Measurements from ENCODE around the gene KIF5C.

Gene KIF5C

DNA sequence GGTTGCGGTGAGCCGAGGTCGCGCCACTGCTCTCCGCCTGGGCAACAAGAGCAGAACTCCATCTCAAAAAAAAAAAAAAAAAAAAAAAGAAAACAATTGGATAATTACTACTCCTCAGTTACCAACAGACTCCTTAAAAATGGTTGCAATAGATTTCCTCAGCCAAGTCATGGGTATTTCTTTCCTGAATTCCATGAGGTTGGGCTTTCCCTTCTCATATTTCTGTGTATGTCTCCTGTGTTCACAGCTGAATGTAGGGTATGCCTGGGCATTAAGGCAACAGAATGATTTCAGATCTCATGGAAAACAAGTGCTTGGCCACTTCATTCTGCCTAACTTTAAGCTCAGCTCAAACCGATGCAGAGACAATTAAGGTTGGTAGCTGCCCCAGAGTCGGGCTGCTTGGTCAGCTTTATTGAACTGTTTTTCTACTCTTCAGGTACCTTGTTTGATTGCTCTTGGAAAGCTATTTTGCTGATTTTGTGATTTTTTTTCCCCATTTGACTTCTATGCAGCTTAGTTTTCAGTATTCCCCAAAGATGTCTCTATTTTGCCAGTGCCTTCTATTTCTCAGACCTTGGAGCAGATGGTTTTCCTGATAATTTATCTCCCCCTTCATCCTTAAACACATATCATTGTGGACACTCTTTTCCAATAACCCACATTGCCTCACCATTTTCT lies 24.8 kb downstream of the KIF5C start:
- TF ChIP-seq, protein P1, sequence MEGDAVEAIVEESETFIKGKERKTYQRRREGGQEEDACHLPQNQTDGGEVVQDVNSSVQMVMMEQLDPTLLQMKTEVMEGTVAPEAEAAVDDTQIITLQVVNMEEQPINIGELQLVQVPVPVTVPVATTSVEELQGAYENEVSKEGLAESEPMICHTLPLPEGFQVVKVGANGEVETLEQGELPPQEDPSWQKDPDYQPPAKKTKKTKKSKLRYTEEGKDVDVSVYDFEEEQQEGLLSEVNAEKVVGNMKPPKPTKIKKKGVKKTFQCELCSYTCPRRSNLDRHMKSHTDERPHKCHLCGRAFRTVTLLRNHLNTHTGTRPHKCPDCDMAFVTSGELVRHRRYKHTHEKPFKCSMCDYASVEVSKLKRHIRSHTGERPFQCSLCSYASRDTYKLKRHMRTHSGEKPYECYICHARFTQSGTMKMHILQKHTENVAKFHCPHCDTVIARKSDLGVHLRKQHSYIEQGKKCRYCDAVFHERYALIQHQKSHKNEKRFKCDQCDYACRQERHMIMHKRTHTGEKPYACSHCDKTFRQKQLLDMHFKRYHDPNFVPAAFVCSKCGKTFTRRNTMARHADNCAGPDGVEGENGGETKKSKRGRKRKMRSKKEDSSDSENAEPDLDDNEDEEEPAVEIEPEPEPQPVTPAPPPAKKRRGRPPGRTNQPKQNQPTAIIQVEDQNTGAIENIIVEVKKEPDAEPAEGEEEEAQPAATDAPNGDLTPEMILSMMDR (IDR thresholded peaks at IDR 0.05; ENCODE audit: insufficient read depth, low read depth, low read length, missing control alignments) = no peak
- H3K4me3 ChIP-seq (ENCODE audit: low read length) = no peak overlapping the region
- DNase-seq (ENCODE audit: low read depth) = no peak

DNA sequence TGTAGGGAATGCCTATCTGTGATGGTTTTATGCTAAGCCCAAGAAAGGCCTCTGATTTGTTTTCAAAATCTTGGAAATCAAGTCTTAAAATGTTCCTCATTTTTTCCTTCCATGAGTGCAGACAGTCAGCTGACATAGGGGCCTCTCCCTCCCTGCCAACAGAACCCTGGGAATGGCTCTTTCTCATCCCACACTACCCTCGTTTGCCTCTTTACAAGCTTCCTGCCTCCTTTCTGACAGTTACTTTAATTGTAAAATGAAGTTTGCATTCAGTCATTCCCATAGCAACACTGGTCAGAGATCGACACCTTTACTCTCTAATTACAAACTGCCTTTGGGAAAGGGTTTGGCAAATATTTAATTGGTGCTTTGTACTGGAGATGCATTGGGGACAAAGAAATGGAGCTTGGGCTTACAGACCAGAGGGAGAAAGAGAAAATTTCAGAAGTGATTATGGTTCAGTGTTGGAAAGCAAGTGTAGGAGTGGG lies 25.4 kb downstream of the KIF5C start:
- TF ChIP-seq, protein P1 (IDR thresholded peaks at IDR 0.05; ENCODE audit: insufficient read depth, low read depth, low read length, missing control alignments) = no peak
- DNase-seq (ENCODE audit: low read depth) = no peak
- no peak overlapping the region for H3K4me3 ChIP-seq (ENCODE audit: low read length)

DNA sequence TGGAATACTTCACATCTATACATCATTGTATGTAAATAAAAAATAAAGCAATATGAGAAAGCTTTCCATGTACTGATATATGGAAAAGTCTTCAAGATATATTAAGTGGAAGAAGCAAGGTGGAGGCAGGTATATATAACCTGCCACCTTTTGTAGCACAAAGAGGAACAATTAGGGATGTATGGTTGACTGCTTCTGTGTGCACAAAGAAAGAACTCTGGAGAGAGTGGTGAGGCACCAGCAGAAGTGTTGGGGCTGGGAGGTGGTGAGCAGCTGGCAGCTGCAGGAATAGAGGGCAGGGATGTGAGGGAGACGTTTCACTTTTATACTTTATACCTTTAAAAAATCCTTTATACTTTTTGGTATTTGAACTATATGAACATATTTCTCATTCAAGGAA lies 26.1 kb downstream of the KIF5C start:
- no peak for DNase-seq (ENCODE audit: low read depth)
- no peak overlapping the region for H3K4me3 ChIP-seq (ENCODE audit: low read length)
- TF ChIP-seq, protein P1 (IDR thresholded peaks at IDR 0.05; ENCODE audit: insufficient read depth, low read depth, low read length, missing control alignments) = no peak

DNA sequence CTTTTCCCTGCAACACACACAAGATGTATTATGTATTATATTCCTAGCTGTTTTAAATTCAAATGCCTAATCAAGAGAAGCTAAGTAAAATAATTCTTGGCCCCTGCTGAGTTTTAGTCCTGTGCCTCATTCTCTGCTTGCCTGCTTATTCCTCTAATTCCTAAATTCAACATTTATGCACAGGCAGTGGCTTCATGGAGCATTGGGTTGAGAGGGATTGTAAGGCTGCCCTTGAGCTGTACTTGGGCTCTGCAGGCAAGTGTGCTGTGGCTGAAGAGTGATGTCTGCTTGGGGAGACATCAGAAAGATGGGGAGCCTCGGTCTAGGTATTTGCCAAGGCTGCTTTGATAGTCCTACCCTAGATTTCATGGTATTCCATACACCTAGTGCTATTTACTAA lies 27.8 kb downstream of the KIF5C start:
- TF ChIP-seq, protein P1 (IDR thresholded peaks at IDR 0.05; ENCODE audit: insufficient read depth, low read depth, low read length, missing control alignments) = no peak
- no peak for DNase-seq (ENCODE audit: low read depth)
- no peak overlapping the region for H3K4me3 ChIP-seq (ENCODE audit: low read length)

DNA sequence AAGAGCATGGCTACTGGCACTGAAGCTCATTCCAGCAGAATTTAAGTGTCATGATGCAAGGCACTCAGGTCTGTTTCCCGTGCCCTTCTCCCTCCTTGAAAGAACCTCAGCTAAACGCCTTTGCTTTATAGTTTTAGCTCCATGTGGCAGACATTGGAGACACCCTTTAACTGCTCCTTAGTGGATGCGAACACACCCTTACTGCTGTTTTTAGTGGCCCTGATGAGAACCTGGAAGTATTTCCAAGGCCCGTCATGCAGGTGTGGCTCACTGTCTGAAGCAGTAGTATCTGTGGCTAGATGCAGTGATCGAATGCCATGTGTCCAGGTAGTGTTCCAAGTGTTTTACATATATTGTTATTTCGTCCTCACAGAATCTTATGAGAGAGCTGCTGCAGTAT lies 28.3 kb downstream of the KIF5C start:
- H3K4me3 ChIP-seq (ENCODE audit: low read length) = no peak overlapping the region
- no peak for DNase-seq (ENCODE audit: low read depth)
- TF ChIP-seq, protein P1 (IDR thresholded peaks at IDR 0.05; ENCODE audit: insufficient read depth, low read depth, low read length, missing control alignments) = no peak

DNA sequence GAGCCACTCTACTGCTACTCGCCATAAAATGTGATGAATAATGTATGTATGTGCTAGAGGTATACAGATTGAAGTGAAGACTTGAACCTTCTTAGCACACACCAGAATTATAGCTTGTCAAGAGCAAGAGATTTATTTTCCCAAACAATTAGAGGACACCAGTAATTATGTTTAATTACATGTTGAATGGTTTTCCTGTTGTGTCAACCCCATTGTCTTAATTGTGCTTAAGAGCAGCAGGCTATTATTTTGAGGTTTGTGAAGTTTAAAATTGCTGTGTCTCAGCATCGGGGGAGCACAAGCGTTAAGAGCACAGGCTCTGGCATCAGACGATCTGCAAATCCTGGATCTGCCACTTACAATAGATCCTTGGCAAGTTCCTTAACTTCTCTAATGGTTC lies 29.0 kb downstream of the KIF5C start:
- DNase-seq (ENCODE audit: low read depth) = no peak
- TF ChIP-seq, protein P1 (IDR thresholded peaks at IDR 0.05; ENCODE audit: insufficient read depth, low read depth, low read length, missing control alignments) = no peak

DNA sequence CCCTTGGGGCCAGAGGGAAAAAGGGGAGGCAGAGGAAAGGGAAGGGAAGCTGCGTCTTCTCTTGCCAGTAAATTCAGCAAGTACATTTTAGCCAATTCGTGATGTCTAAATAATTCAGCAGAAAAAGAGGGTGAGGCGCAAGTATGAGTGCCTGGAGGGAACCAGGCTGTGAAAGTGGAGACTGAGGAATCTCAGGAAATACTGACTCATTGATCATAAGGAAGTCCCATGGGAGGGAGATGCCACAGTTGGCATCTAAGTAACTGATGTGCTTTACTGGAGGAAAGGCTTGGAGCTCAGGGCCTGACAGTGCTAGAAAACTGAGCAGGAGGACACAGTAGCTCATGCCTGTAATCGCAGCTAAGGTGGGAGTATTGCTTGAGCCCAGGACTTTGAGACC lies 31.1 kb downstream of the KIF5C start:
- TF ChIP-seq, protein P1 (IDR thresholded peaks at IDR 0.05; ENCODE audit: insufficient read depth, low read depth, low read length, missing control alignments) = no peak
- no peak overlapping the region for H3K4me3 ChIP-seq (ENCODE audit: low read length)
- peak; percentile 34 for DNase-seq (ENCODE audit: low read depth)

More for the DNA sequence above, 29.0 kb downstream of the KIF5C start:
- no peak overlapping the region for H3K4me3 ChIP-seq (ENCODE audit: low read length)

Measured in epithelial cell of esophagus (primary cell).